Naive B cell (primary cell): Measurements from ENCODE around the gene CD38. TPM values are rescaled to one million over a fixed set of nuclear protein-coding genes. Genes with fewer than 3 reads are reported as not detected.

Experiments
- ATAC-seq, 2 donors: fragments of 150-1000 bp; cut with Tn5 transposase; 2 replicates each; pipeline ENCODE4 v1.10.0; 2021; ENCODE audit warnings: low read depth in 2 of 2, mild to moderate bottlenecking in 2 of 2, moderate library complexity in 2 of 2
- DNase-seq: peaks from one replicate; pipeline ENCODE4 v3.0.0; 2022
- H3K27ac Mint-ChIP-seq, 6 donors: one replicate each; pipeline ENCODE4 v1.8.0; 2020 to 2022; ENCODE audit warnings: mild to moderate bottlenecking in 6 of 6, mixed read lengths in 6 of 6, moderate library complexity in 5 of 6, inconsistent platforms in 2 of 6
- H3K27me3 Mint-ChIP-seq, 3 donors: one replicate each; pipeline ENCODE4 v1.8.0; 2021 to 2022; ENCODE audit warnings: mixed read lengths in 3 of 3, mild to moderate bottlenecking in 1 of 3
- H3K36me3 Mint-ChIP-seq, 2 donors: one replicate each; pipeline ENCODE4 v1.8.0; 2020 to 2022; ENCODE audit warnings: mixed read lengths in 2 of 2, inconsistent platforms in 1 of 2, mild to moderate bottlenecking in 1 of 2
- H3K4me1 Mint-ChIP-seq, 3 donors: one replicate each; pipeline ENCODE4 v1.8.0; 2020 to 2022; ENCODE audit warnings: mixed read lengths in 3 of 3, inconsistent platforms in 1 of 3, mild to moderate bottlenecking in 1 of 3, moderate library complexity in 1 of 3
- H3K4me3 Mint-ChIP-seq, 8 donors: one replicate each; pipeline ENCODE4 v1.8.0; 2020 to 2022; ENCODE audit warnings: mild to moderate bottlenecking in 8 of 8, mixed read lengths in 8 of 8, moderate library complexity in 8 of 8, inconsistent platforms in 2 of 8
- H3K9me3 Mint-ChIP-seq, 7 donors: one replicate each; pipeline ENCODE4 v1.8.0; 2020 to 2022; ENCODE audit warnings: mixed read lengths in 7 of 7, mild to moderate bottlenecking in 5 of 7, inconsistent platforms in 2 of 7, moderate library complexity in 1 of 7
- polyA plus RNA-seq, 6 donors: library from polyadenylated mRNA; unstranded; fragments of 300-500 nt; fragmentation: Illumina TruSeq; gene quantifications; one replicate each; pipeline ENCODE4 v1.2.3, GENCODE V29; 2021; ENCODE audit warnings: low read depth in 6 of 6

Gene CD38
- polyA plus RNA-seq, 6 donors from 2014 or later = 12.8 to 33.8 (median 24.7) TPM

DNA sequence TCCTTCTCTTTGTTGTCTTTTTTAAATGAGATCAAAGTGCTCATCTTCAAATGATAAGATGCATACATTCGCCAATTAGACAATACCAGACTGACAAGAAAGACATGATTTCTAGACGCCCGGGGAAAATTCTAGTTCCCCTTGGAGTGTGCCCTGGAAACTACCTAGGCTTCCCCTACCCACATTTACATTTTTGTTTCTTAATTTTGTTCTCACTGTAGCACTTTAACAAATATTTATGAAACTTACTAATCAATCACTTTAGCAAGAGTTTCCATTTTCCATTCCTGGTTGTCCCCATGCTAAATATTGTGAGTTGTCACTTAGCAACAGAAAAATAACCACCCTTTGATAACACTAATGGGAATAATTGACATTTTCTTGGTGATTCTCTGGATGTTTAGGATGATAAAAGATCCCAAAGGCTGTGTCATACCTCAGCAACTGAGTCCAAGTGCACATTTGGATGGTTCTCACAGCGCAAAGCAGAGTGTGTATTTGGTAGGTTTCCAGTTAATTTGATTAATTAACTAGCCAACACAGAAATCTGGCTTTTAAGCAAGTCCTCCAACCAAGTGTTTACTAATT, 90.8 kb downstream of the CD38 start:
- DNase-seq = no peak
- ATAC-seq = no peak
- Mint-ChIP-seq H3K27ac (peak overlapping the region in 1 of 6 donors; percentile 24), H3K4me3 (no peak overlapping the region), H3K36me3 (no peaks in the 10 kb centered on the region), H3K4me1 (no peaks in the 10 kb centered on the region), H3K27me3 (peaks cover 0 to 6% (median 0%) of the 10 kb centered on the region in 3 donors), H3K9me3 (peaks cover 0 to 6% (median 0%) of the 10 kb centered on the region in 7 donors)

DNA sequence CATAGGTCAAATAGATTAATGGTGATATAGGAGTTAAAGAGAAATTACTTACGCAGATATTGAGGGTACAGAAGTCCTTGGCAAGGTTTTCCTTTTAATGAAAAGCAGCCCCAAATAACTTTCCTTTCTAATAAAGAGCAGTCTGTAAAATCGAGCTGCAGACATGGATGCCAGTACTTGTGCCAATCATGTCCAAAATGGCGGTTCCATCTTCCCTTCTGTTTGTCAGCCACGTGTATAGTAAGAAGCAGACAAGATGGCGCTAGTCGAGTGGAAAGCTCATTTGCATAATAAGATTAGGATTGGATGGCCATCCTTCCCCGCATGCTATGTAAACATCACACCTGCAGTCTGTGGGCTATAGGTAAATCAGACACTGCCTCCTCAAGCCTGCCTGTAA, 92.0 kb downstream of the CD38 start:
- Mint-ChIP-seq H3K27me3 (peaks cover 0 to 6% (median 0%) of the 10 kb centered on the region in 3 donors), H3K36me3 (no peaks in the 10 kb centered on the region), H3K4me1 (no peaks in the 10 kb centered on the region), H3K9me3 (peaks cover 0 to 6% (median 0%) of the 10 kb centered on the region in 7 donors), H3K4me3 (no peak overlapping the region), H3K27ac (no peak overlapping the region)
- DNase-seq = no peak
- no peak for ATAC-seq

DNA sequence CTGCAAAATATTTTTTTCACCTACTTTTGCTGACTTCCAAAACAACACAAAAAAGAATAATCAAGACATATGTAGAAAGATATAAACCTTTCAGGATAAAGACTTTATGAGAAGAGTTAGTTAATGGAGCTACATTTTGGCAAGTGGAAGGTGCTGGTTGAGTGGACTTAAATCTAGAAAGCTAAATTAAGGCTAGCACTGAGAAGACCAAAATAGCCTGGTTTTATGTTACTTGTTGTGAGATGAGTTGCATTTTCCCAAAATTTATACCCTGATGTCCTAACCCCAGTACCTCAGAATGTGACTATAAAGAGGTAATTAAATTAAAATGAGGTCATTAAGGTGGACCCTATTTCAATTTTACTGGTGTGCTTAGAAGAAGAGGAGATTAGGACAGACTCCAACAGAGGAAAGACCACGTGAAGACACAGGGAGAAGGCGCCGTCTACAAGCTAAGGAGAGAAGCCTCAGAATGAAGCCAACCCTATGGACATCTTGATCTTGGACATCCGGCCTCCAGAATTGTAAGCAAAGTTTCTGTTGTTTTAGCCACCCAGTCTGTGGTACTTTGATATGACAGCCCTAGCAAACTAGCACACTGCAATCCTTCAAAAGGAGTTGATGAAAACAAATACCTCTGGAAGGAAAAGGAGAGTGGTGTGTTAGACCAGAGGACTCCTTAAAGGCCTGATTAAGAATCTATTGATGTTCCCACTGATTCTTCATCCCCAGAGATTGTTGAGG, 93.0 kb downstream of the CD38 start:
- no peak for DNase-seq
- no peak for ATAC-seq
- Mint-ChIP-seq H3K9me3 (peaks cover 0 to 6% (median 0%) of the 10 kb centered on the region in 7 donors), H3K4me1 (no peaks in the 10 kb centered on the region), H3K36me3 (no peaks in the 10 kb centered on the region), H3K27ac (no peak overlapping the region), H3K27me3 (peaks cover 0 to 6% (median 0%) of the 10 kb centered on the region in 3 donors), H3K4me3 (no peak overlapping the region)

DNA sequence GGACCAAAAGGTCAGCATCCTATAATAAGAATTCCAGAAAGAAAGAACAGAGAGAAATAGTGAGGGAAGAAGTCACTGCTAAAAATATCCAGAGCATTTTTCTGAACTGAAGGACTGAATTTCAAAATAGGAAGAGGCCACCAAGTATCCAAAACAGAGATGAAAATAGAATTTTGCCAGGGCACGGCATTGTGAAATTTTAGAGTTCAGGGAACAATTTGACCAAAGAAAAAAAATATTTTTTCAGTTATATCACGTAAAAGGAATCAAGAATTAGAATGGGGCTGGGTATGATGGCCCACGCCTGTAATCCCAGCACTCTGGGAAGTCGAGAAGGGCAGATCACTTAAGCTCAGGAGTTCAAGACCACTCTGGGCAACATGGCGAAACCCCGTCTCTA, 95.0 kb downstream of the CD38 start:
- no peak overlapping the region for H3K27ac Mint-ChIP-seq
- no peak overlapping the region for H3K4me3 Mint-ChIP-seq
- ATAC-seq (no peak), DNase-seq (no peak)
- peaks cover 3 to 13% (median 3%) of the 10 kb centered on the region in 7 donors for H3K9me3 Mint-ChIP-seq
- H3K36me3 Mint-ChIP-seq = no peaks in the 10 kb centered on the region
- H3K4me1 Mint-ChIP-seq = no peaks in the 10 kb centered on the region
- H3K27me3 Mint-ChIP-seq = peaks cover 0 to 6% (median 0%) of the 10 kb centered on the region in 3 donors

DNA sequence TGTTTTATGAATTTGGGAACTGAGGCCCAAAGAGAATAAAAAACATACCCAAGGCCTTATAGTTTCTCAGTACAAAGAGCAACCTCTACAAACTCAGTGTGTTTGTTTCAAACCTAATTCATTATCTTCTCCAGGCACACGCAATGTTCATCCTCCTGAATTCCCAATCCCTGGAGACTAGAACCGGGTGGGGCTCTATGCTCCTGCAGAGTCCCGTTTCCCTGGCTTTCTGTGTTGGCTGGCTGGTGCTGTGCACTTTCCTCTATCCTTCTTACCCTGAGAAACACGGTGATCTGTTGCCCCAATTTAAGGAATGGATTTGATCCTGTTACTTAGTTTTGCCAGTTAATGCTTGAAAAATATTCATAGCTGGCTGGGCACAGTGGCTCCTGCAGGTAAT, 96.5 kb downstream of the CD38 start:
- no peak overlapping the region for H3K27ac Mint-ChIP-seq
- ATAC-seq (no peak), DNase-seq (no peak)
- peaks cover 3 to 17% (median 5%) of the 10 kb centered on the region in 7 donors for H3K9me3 Mint-ChIP-seq
- peaks cover 0 to 6% (median 0%) of the 10 kb centered on the region in 3 donors for H3K27me3 Mint-ChIP-seq
- no peaks in the 10 kb centered on the region for H3K4me1 Mint-ChIP-seq
- no peaks in the 10 kb centered on the region for H3K36me3 Mint-ChIP-seq
- no peak overlapping the region for H3K4me3 Mint-ChIP-seq

DNA sequence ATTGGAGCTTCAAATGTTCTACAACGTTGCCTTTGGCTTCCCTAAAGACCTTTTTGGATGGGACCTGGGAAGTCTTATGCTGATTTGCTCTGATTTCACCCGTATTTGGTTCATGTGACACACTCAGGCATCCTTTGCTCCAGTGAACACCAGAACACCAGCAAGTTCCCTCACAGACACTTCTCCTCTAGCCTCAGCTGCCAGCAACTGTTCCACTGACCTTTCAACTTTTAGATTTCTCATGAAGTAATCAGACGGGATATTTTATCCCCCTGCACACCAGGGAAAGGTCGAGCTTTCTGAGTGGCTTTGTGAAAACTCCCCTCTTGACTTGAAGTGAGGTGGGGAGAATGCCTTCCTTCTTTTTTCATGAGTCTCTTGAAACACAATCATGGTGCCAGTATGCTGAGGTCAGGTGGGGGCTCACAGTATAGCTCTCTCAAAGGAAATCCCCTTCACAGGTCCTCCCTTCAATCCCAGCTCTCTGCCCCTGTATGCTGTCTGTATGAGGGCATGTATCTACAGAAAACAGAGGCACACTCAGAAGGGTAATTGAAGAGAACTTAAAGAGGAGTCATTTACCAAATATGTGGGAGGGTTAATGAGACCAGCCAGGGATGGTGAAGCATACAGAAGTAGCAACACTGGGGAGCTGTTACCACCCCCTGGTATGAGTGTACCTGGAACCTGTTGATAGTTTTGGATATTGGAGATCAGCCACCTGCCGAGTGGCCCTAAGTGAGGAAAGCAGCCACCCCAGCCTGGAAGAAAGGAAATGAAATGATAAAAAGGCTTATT, 97.7 kb downstream of the CD38 start:
- H3K9me3 Mint-ChIP-seq = peaks cover 3 to 17% (median 5%) of the 10 kb centered on the region in 7 donors
- H3K36me3 Mint-ChIP-seq = no peaks in the 10 kb centered on the region
- ATAC-seq = no peak
- no peak overlapping the region for H3K27ac Mint-ChIP-seq
- H3K4me1 Mint-ChIP-seq = no peaks in the 10 kb centered on the region
- no peak overlapping the region for H3K4me3 Mint-ChIP-seq
- peaks cover 0 to 3% (median 0%) of the 10 kb centered on the region in 3 donors for H3K27me3 Mint-ChIP-seq
- DNase-seq = no peak

DNA sequence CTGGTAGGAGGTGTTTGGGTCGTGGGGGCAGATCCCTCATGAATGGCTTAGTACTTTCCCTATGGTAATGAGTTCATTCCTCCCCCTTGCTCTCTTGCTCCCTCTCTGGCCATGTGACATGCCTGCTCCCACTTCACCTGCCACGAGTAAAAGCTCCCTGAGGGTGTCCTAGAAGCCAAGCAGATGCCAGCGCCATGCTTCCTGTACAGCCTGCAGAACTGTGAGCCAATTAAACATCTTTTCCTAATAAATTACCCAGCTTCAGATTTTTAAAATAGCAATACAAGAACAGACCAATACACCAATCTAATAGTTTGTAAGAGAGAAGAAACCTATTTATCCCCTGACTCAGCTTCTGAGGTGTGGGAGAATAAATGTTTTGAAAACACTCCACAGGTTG, 99.9 kb downstream of the CD38 start:
- ATAC-seq (no peak), DNase-seq (no peak)
- H3K36me3 Mint-ChIP-seq = no peaks in the 10 kb centered on the region
- H3K4me3 Mint-ChIP-seq = no peak overlapping the region
- peaks cover 3 to 11% (median 5%) of the 10 kb centered on the region in 7 donors for H3K9me3 Mint-ChIP-seq
- peaks cover 0 to 4% (median 0%) of the 10 kb centered on the region in 3 donors for H3K27me3 Mint-ChIP-seq
- peak overlapping the region in 1 of 6 donors; percentile 42 for H3K27ac Mint-ChIP-seq
- peaks cover 0 to 5% (median 3%) of the 10 kb centered on the region in 3 donors for H3K4me1 Mint-ChIP-seq

DNA sequence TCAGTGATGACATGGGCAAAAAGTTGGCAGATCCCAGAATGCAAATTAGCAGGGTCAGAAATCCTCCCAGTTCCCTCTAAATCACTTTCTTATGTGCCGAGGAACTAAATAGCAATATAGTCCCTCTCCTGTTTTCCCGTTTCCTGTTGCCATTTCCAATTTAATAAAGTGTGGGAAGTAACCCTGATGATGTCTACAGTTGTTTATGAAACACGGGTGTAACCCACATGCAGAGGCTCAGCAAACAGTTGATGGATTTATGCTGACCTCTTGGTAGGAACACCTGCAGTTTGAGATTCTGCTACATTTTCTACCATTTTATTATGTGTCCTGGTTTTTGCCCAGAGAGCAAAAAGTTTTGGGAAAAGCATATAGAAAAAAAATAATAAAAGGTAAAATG, 103.7 kb downstream of the CD38 start:
- Mint-ChIP-seq H3K27me3 (peaks cover 0 to 4% (median 0%) of the 10 kb centered on the region in 3 donors), H3K4me3 (no peak overlapping the region), H3K9me3 (peaks cover 0 to 11% (median 5%) of the 10 kb centered on the region in 7 donors), H3K27ac (no peak overlapping the region), H3K4me1 (peaks cover 0 to 5% (median 3%) of the 10 kb centered on the region in 3 donors), H3K36me3 (no peaks in the 10 kb centered on the region)
- DNase-seq (no peak), ATAC-seq (no peak)

DNA sequence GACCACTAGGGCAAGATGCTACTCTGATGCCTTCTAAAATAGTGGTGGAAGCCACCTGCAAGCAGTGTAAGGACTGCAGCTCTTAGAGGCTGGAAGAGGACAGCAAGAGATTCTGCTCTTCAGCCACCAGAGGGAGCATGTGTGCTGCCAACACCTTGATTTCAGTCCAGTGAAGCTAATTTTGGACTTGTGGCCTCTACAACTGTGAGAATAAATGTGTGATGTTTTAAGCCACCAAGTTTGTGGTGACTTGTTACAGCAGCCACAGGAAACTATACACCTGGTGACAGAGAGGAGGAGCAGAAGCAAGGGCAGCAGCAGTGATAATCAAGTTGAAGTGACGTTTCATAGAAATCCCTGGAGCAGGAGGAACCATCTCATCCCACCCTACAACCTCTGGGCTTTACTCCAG, 104.6 kb downstream of the CD38 start:
- Mint-ChIP-seq H3K4me3 (peak overlapping the region in 1 of 8 donors; percentile 8), H3K27ac (peak overlapping the region in 1 of 6 donors; percentile 86), H3K27me3 (peaks cover 0 to 4% (median 0%) of the 10 kb centered on the region in 3 donors), H3K9me3 (peaks cover 0 to 8% (median 5%) of the 10 kb centered on the region in 7 donors), H3K36me3 (no peaks in the 10 kb centered on the region), H3K4me1 (peaks cover 0 to 5% (median 3%) of the 10 kb centered on the region in 3 donors)
- DNase-seq (peak; percentile 44), ATAC-seq (peak; percentile 71 to 79)

DNA sequence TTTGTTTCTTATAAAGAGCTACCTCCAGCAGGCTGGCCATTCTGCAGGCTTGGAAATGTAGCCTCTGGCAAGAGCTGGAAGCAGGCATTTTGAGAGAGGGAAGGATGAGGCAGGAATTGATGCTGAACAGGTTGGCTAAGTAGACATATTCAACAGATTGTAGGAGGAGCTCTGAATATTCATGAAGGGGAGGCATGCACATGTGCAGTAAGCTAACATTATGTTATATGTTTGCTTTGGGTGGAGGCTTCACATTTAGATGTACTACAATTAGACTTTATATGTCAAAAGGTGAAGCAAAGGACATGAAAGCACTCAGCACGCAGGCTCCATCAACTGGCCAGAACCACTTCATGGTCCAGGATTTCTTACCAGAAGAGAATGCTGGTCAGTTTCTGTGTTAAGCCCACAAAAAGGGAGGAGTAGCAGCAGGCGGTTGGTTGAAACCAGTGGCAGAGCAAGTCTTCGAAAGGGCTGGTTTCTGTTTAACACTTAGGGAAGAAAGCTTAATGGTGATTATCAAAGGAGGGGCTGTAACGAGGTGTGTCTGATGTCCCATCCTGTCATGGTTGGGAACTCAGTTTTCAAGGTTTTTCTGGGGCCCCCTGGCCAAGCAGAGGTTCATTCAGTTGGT, 105.6 kb downstream of the CD38 start:
- peaks cover 0 to 4% (median 0%) of the 10 kb centered on the region in 3 donors for H3K27me3 Mint-ChIP-seq
- DNase-seq = no peak
- no peaks in the 10 kb centered on the region for H3K36me3 Mint-ChIP-seq
- no peak for ATAC-seq
- peaks cover 0 to 5% (median 3%) of the 10 kb centered on the region in 3 donors for H3K4me1 Mint-ChIP-seq
- H3K4me3 Mint-ChIP-seq = no peak overlapping the region
- H3K9me3 Mint-ChIP-seq = no peaks in the 10 kb centered on the region
- H3K27ac Mint-ChIP-seq = peak overlapping the region in 1 of 6 donors; percentile 40

DNA sequence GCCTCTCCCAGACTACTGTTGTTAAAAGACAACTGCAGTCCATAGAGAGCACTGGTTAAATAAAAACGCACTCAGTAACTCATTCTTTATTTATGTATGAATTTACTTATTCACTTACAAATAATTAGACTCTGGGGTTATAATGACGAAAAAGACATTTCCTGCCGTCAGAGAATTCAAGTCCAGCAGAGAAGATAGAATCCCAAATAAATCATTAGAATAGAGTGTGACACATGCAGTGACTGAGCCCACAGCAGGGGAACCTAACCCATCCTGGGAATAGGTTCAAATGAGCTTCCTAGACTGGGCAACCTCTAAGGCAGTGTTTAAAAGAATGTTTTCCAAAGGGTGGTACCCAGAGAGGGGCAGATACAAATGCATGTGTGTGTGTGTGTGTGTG, 106.5 kb downstream of the CD38 start:
- no peak for ATAC-seq
- H3K36me3 Mint-ChIP-seq = no peaks in the 10 kb centered on the region
- DNase-seq = no peak
- H3K27ac Mint-ChIP-seq = no peak overlapping the region
- H3K9me3 Mint-ChIP-seq = no peaks in the 10 kb centered on the region
- peaks cover 0 to 5% (median 3%) of the 10 kb centered on the region in 3 donors for H3K4me1 Mint-ChIP-seq
- no peak overlapping the region for H3K4me3 Mint-ChIP-seq
- peaks cover 0 to 4% (median 0%) of the 10 kb centered on the region in 3 donors for H3K27me3 Mint-ChIP-seq

DNA sequence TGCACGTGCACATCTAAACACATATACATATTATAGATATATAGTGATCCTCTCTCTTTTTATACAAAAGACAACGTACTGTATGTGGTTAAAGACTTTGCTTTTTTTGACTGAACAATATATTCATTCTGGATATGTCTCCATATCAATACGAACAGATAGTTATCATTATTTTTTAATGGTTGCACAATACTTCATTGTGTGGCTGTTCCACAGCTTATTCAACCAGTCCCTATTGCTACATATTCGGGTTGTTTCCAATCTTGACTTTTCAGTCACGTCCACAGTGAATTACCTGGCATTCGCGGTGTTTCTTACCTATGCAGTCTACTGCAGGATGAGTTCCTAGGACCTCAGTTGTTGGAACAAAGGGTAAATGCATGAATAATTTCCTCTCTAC, 107.3 kb downstream of the CD38 start:
- Mint-ChIP-seq H3K4me3 (no peak overlapping the region), H3K4me1 (peaks cover 5 to 9% (median 6%) of the 10 kb centered on the region in 3 donors), H3K36me3 (no peaks in the 10 kb centered on the region), H3K27ac (no peak overlapping the region), H3K9me3 (no peaks in the 10 kb centered on the region), H3K27me3 (peaks cover 0 to 4% (median 0%) of the 10 kb centered on the region in 3 donors)
- no peak for ATAC-seq
- DNase-seq = no peak

DNA sequence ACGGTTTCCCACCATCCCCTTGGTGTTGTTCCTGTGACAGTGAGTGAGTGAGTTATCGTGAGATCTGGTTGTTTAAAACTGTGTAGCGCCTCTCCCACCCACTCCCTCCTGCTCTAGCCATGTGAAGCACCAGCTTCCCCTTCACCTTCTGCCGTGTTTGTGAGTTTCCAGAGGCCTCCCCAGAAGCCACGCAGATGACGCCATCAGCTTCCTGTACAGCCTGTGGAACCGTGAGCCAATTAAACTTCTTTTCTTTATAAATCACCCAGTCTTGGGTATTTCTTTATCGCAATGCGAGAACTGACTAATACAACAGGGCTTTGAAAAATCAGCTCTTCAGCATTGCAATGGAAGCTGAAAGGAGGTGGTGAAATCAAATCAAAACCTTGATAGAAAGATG, 110.4 kb downstream of the CD38 start:
- H3K4me3 Mint-ChIP-seq = no peak overlapping the region
- no peak for ATAC-seq
- H3K27me3 Mint-ChIP-seq = no peaks in the 10 kb centered on the region
- no peaks in the 10 kb centered on the region for H3K36me3 Mint-ChIP-seq
- peaks cover 15 to 21% (median 21%) of the 10 kb centered on the region in 3 donors for H3K4me1 Mint-ChIP-seq
- DNase-seq = no peak
- no peak overlapping the region for H3K27ac Mint-ChIP-seq
- peaks cover 0 to 2% (median 0%) of the 10 kb centered on the region in 7 donors for H3K9me3 Mint-ChIP-seq
